Naive thymus-derived CD4-positive, alpha-beta T cell (primary cell): ENCODE measurements around the gene MAGEB2. TPM values are rescaled to one million over a fixed set of nuclear protein-coding genes. Genes with fewer than 3 reads are reported as not detected.
"Not testable (repeated sequence)": the region's sequence is repeated elsewhere in the genome, so short reads cannot be mapped to it uniquely, and the experiment has no call there.

Source experiments
- ATAC-seq: fragments of 150-1000 bp; cut with Tn5 transposase; 2 replicates; pipeline ENCODE4 v1.10.0; 2021; ENCODE audit warnings: mild to moderate bottlenecking, moderate library complexity
- CTCF ChIA-PET: fragments of 350-600 bp; sonication (Branson Sonifier 250); formaldehyde crosslinking; loops from one replicate; lab custom pipeline; 2021; ENCODE audit warnings: antibody characterized with exemption; lab: Charles Lee
- POLR2A ChIA-PET: fragments of 350-600 bp; sonication (Branson Sonifier 250); formaldehyde crosslinking; loops from one replicate; lab custom pipeline; 2021; ENCODE audit warnings: antibody characterized with exemption, inconsistent platforms; lab: Charles Lee
- DNase-seq, 9 donors: peaks; one replicate each; pipeline versions ENCODE4 v3.0.0 to v3.0.0-alpha.2; 2020 to 2022; ENCODE audit warnings: mixed read lengths in 1 of 9
- H3K27ac ChIP-seq: one replicate; pipeline ENCODE4 v1.7.0; 2013; ENCODE audit warnings: mild to moderate bottlenecking, low read depth, low read length, moderate library complexity
- H3K27me3 ChIP-seq, 2 donors: one replicate each; pipeline ENCODE4 v1.7.0; 2013; ENCODE audit warnings: low read length in 2 of 2, mild to moderate bottlenecking in 2 of 2, moderate library complexity in 2 of 2; ENCODE audit not compliant: control insufficient read depth in 2 of 2, insufficient read depth in 2 of 2
- H3K36me3 ChIP-seq, 3 experiments: 1 replicate in 2 of 3; 2 replicates in 1 of 3; pipeline ENCODE4 v1.7.0; 2013; ENCODE audit warnings: low read length in 3 of 3, mild to moderate bottlenecking in 3 of 3, moderate library complexity in 1 of 3; ENCODE audit not compliant: insufficient read depth in 3 of 3, control insufficient read depth in 2 of 3
- H3K4me1 ChIP-seq, 2 donors: one replicate each; pipeline ENCODE4 v1.7.0; 2013; ENCODE audit warnings: low read length in 2 of 2, mild to moderate bottlenecking in 2 of 2, moderate library complexity in 1 of 2; ENCODE audit not compliant: control insufficient read depth in 2 of 2, insufficient read depth in 2 of 2
- H3K4me3 ChIP-seq: 2 replicates; pipeline ENCODE4 v1.7.0; 2013; ENCODE audit warnings: mild to moderate bottlenecking, low read length
- H3K9me3 ChIP-seq, 3 experiments: 1 replicate in 2 of 3; 2 replicates in 1 of 3; pipeline ENCODE4 v1.7.0; 2013; ENCODE audit warnings: low read length in 3 of 3; ENCODE audit not compliant: control insufficient read depth in 2 of 3
- H3K27ac Mint-ChIP-seq, 9 donors: one replicate each; pipeline ENCODE4 v1.8.0; 2020 to 2022; ENCODE audit warnings: mixed read lengths in 9 of 9, mild to moderate bottlenecking in 8 of 9, moderate library complexity in 5 of 9, inconsistent platforms in 2 of 9
- H3K27me3 Mint-ChIP-seq, 5 donors: one replicate each; pipeline ENCODE4 v1.8.0; 2021 to 2022; ENCODE audit warnings: mixed read lengths in 5 of 5, mild to moderate bottlenecking in 1 of 5
- H3K36me3 Mint-ChIP-seq, 5 donors: one replicate each; pipeline ENCODE4 v1.8.0; 2020 to 2022; ENCODE audit warnings: mixed read lengths in 5 of 5, mild to moderate bottlenecking in 3 of 5, inconsistent platforms in 1 of 5
- H3K4me1 Mint-ChIP-seq, 7 donors: one replicate each; pipeline ENCODE4 v1.8.0; 2020 to 2022; ENCODE audit warnings: mixed read lengths in 7 of 7, mild to moderate bottlenecking in 3 of 7, inconsistent platforms in 1 of 7
- H3K4me3 Mint-ChIP-seq, 10 donors: one replicate each; pipeline ENCODE4 v1.8.0; 2020 to 2022; ENCODE audit warnings: mild to moderate bottlenecking in 10 of 10, mixed read lengths in 10 of 10, moderate library complexity in 6 of 10, inconsistent platforms in 2 of 10
- H3K9me3 Mint-ChIP-seq, 11 donors: one replicate each; pipeline ENCODE4 v1.8.0; 2020 to 2022; ENCODE audit warnings: mixed read lengths in 11 of 11, mild to moderate bottlenecking in 4 of 11, inconsistent platforms in 1 of 11, moderate library complexity in 1 of 11
- intact Hi-C, 2 donors: fragments of 100-400 bp; cut with micrococcal nuclease; formaldehyde crosslinking; loops; one replicate each; pipeline ENCODE4 v1.15.1; 2023
- polyA plus RNA-seq, 2 donors: library from polyadenylated mRNA; unstranded; fragments of 300-500 nt; fragmentation: Illumina TruSeq; gene quantifications; one replicate each; pipeline ENCODE4 v1.2.3, GENCODE V29; 2021
- total RNA-seq, 6 experiments: library from RNA in 5 of 6; stranded (reverse) in 5 of 6; gene quantifications; 1 replicate in 5 of 6; 2 replicates in 1 of 6; pipeline ENCODE4 v1.2.3 and lab custom pipeline; 2021 to 2026

The MAGEB2 gene, protein sequence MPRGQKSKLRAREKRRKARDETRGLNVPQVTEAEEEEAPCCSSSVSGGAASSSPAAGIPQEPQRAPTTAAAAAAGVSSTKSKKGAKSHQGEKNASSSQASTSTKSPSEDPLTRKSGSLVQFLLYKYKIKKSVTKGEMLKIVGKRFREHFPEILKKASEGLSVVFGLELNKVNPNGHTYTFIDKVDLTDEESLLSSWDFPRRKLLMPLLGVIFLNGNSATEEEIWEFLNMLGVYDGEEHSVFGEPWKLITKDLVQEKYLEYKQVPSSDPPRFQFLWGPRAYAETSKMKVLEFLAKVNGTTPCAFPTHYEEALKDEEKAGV
- not detected for total RNA-seq
- polyA plus RNA-seq, result not detected
- total RNA-seq (lab: John Stamatoyannopoulos, UW), result not detected

DNA sequence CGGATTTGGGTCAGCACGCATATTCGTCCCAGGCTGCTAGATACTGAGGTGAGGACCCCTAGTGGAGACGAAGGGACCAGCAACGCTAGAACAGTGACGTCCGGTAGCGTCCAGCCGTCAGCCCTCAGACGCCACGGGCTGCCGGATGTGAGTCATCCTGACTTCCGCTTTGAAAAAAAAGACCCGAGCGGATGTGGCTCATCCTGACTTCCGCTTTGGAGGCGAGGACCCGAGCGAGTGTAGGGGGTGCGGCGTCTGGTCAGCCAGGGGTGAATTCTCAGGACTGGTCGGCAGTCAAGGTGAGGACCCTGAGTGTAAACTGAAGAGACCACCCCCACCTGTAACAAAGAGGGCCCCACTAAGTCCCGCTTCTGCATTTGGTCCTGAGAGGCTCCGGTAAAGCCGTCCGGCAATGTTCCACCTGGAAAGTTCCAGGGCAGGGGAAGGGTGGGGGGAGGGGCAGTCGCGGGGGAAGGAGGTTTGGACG, at the start of gene MAGEB2:
Gene MAGEB2, plus strand, starts transcription at position 207 of the 487 bp plus-strand sequence. CDS start 3,018 bp downstream, outside the sequence.
- Mint-ChIP-seq H3K4me1 (peaks cover 0 to 2% (median 0%) of the 10 kb centered on the region in 7 donors), H3K4me3 (no peak within 1 kb of the TSS)
- CTCF ChIA-PET, result no interaction called here

GRCh38 chrX:30170900-30171299, 44.5 kb upstream of the MAGEB2 start:
- H3K27me3 ChIP-seq, result no peaks in the 10 kb centered on the region
- intact Hi-C loops, result no loop called here
- peaks cover 0 to 9% (median 0%) of the 10 kb centered on the region in 5 donors for H3K27me3 Mint-ChIP-seq
- peaks cover 0 to 2% (median 0%) of the 10 kb centered on the region in 7 donors for H3K4me1 Mint-ChIP-seq
- CTCF ChIA-PET, result no interaction called here
- H3K27ac Mint-ChIP-seq, result no peak overlapping the region
- H3K4me3 ChIP-seq, result no peak overlapping the region
- no peak for DNase-seq
- no peaks in the 10 kb centered on the region for H3K36me3 ChIP-seq
- no peak for ATAC-seq
- no peaks in the 10 kb centered on the region for H3K9me3 ChIP-seq
- POLR2A ChIA-PET, result no interaction called here
- no peak overlapping the region for H3K27ac ChIP-seq
- H3K9me3 Mint-ChIP-seq, result peaks cover 0 to 9% (median 0%) of the 10 kb centered on the region in 11 donors
- no peak overlapping the region for H3K4me3 Mint-ChIP-seq
- no peaks in the 10 kb centered on the region for H3K36me3 Mint-ChIP-seq
- no peaks in the 10 kb centered on the region for H3K4me1 ChIP-seq

More for the DNA sequence above, at the start of gene MAGEB2:
- H3K4me3 ChIP-seq, result no peak within 1 kb of the TSS
- H3K27ac Mint-ChIP-seq, result no peak within 1 kb of the TSS
- no peaks in the 10 kb centered on the region for H3K4me1 ChIP-seq
- H3K9me3 ChIP-seq, result no peaks in the 10 kb centered on the region
- H3K36me3 ChIP-seq, result no peaks in the 10 kb centered on the region
- H3K9me3 Mint-ChIP-seq, result peaks cover 0 to 1% (median 0%) of the 10 kb centered on the region in 11 donors
- no peak within 1 kb of the TSS for H3K27ac ChIP-seq
- POLR2A ChIA-PET, result no interaction called here
- H3K27me3 Mint-ChIP-seq, result no peaks in the 10 kb centered on the region
- ATAC-seq (no peak), DNase-seq (no peak)
- H3K36me3 Mint-ChIP-seq, result no peaks in the 10 kb centered on the region
- intact Hi-C loops, result no loop called here
- H3K27me3 ChIP-seq, result no peaks in the 10 kb centered on the region

- Mint-ChIP-seq H3K9me3 (peaks cover 0 to 1% (median 0%) of the 10 kb centered on the region in 11 donors), H3K27me3 (peaks cover 0 to 10% (median 6%) of the 10 kb centered on the region in 5 donors), H3K36me3 (no peaks in the 10 kb centered on the region), H3K27ac (no peak overlapping the region), H3K4me3 (no peak overlapping the region), H3K4me1 (peaks cover 0 to 2% (median 0%) of the 10 kb centered on the region in 7 donors)
- ATAC-seq (no peak), DNase-seq (no peak)
- ChIA-PET CTCF (no interaction called here), POLR2A (no interaction called here)
- intact Hi-C loops, result no loop called here
- no peaks in the 10 kb centered on the region for H3K27me3 ChIP-seq
- H3K27ac ChIP-seq, result no peak overlapping the region
- no peaks in the 10 kb centered on the region for H3K9me3 ChIP-seq
- H3K4me3 ChIP-seq, result no peak overlapping the region
- H3K4me1 ChIP-seq, result no peaks in the 10 kb centered on the region
- H3K36me3 ChIP-seq, result no peaks in the 10 kb centered on the region
Measured at GRCh38 chrX:30181353-30181752, 34.0 kb upstream of the MAGEB2 start.

- H3K4me1 ChIP-seq, result no peaks in the 10 kb centered on the region
- intact Hi-C loops, result no loop called here
- Mint-ChIP-seq H3K4me1 (peaks cover 0 to 2% (median 0%) of the 10 kb centered on the region in 7 donors), H3K9me3 (peaks cover 0 to 1% (median 0%) of the 10 kb centered on the region in 11 donors), H3K36me3 (no peaks in the 10 kb centered on the region), H3K4me3 (no peak overlapping the region), H3K27ac (no peak overlapping the region), H3K27me3 (peaks cover 0 to 10% (median 6%) of the 10 kb centered on the region in 5 donors)
- CTCF ChIA-PET, result no interaction called here
- H3K27ac ChIP-seq, result no peak overlapping the region
- DNase-seq (no peak), ATAC-seq (no peak)
- H3K4me3 ChIP-seq, result no peak overlapping the region
- H3K36me3 ChIP-seq, result no peaks in the 10 kb centered on the region
- POLR2A ChIA-PET, result no interaction called here
- no peaks in the 10 kb centered on the region for H3K27me3 ChIP-seq
- H3K9me3 ChIP-seq, result no peaks in the 10 kb centered on the region
Measured at GRCh38 chrX:30183554-30183953, 31.8 kb upstream of the MAGEB2 start.

GRCh38 chrX:30190426-30190825, 24.9 kb upstream of the MAGEB2 start:
- H3K36me3 ChIP-seq, result no peaks in the 10 kb centered on the region
- H3K4me3 ChIP-seq, result no peak overlapping the region
- H3K27ac ChIP-seq, result no peak overlapping the region
- intact Hi-C loops, result no loop called here
- DNase-seq, result no peak
- H3K4me1 Mint-ChIP-seq, result no peaks in the 10 kb centered on the region
- no peaks in the 10 kb centered on the region for H3K36me3 Mint-ChIP-seq
- peaks cover 0 to 6% (median 0%) of the 10 kb centered on the region in 5 donors for H3K27me3 Mint-ChIP-seq
- no peak for ATAC-seq
- no peaks in the 10 kb centered on the region for H3K9me3 ChIP-seq
- CTCF ChIA-PET, result no interaction called here
- peaks cover 0 to 4% (median 0%) of the 10 kb centered on the region in 11 donors for H3K9me3 Mint-ChIP-seq
- no peak overlapping the region for H3K4me3 Mint-ChIP-seq
- no peak overlapping the region for H3K27ac Mint-ChIP-seq
- no peaks in the 10 kb centered on the region for H3K27me3 ChIP-seq
- POLR2A ChIA-PET, result no interaction called here
- H3K4me1 ChIP-seq, result no peaks in the 10 kb centered on the region

GRCh38 chrX:30193910-30194309, 21.5 kb upstream of the MAGEB2 start:
- H3K36me3 Mint-ChIP-seq, H3K27me3 ChIP-seq, H3K36me3 ChIP-seq, H3K9me3 Mint-ChIP-seq, H3K27ac Mint-ChIP-seq, CTCF ChIA-PET, intact Hi-C loops, DNase-seq, H3K4me1 Mint-ChIP-seq, H3K27ac ChIP-seq, H3K4me3 ChIP-seq, POLR2A ChIA-PET, H3K4me1 ChIP-seq, H3K4me3 Mint-ChIP-seq, H3K9me3 ChIP-seq, ATAC-seq, H3K27me3 Mint-ChIP-seq: not testable (repeated sequence)

DNA sequence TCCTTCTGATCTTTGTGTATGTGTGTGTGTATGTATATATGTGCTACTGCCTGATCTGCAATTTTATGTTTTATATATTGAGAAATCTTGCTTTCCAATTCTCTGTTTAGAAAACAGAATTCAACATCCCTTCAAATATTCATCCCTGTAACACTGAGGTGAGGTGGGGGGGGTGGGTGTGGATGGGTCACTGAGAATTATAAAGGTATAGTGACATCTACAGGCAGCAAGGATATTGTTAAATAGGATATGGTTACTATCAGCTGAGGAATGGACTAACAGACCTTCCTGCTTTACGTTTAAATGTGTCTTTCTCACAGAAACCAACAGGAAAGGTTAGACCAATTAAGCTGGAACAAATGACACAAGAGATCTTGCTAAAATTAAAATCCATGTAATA, 19.0 kb upstream of the MAGEB2 start:
- Histone ChIP-seq H3K9me3 (no peaks in the 10 kb centered on the region), H3K27ac (no peak overlapping the region), H3K4me3 (no peak overlapping the region), H3K36me3 (no peaks in the 10 kb centered on the region), H3K4me1 (no peaks in the 10 kb centered on the region), H3K27me3 (no peaks in the 10 kb centered on the region)
- DNase-seq (no peak), ATAC-seq (no peak)
- ChIA-PET CTCF (no interaction called here), POLR2A (no interaction called here)
- Mint-ChIP-seq H3K4me3 (no peak overlapping the region), H3K36me3 (no peaks in the 10 kb centered on the region), H3K9me3 (peaks cover 0 to 4% (median 0%) of the 10 kb centered on the region in 11 donors), H3K27me3 (peaks cover 0 to 6% (median 0%) of the 10 kb centered on the region in 5 donors), H3K27ac (no peak overlapping the region), H3K4me1 (no peaks in the 10 kb centered on the region)
- intact Hi-C loops, result no loop called here
